ENCODE results near the gene HDAC9. TPM values are rescaled to one million over a fixed set of nuclear protein-coding genes. Genes with fewer than 3 reads are reported as not detected.

The HDAC9 gene
- total RNA-seq, 2 donors from 2014 or later = 8.3 to 31.9 TPM

DNA sequence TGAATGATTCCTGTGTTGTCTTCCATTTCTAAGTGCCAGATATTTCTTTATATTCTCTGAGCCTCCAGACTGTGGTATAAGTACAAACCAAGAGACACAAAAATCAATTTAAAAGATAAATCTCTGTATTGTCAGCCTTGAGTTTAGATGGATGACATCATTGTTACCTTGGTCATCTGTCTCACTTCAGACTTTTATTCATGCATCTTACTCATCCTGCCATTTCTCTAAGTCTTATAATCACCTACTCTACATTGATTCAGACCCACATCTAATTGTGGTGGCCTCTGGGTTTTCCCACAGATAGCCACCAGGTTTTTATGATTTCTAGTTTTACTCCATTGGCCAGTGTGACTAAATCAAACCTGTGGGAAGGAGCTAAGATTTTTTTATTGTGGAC, 26.8 kb upstream of the HDAC9 start:
- Histone ChIP-seq H3K36me3 (no peaks in the 10 kb centered on the region), H3K9me3 (no peaks in the 10 kb centered on the region), H3K27me3 (replicated peaks; ENCODE audit: insufficient read depth) (no peaks in the 10 kb centered on the region), H3K27ac (no peak overlapping the region), H3K4me3 (no peak overlapping the region), H3K4me1 (replicated peaks) (no peaks in the 10 kb centered on the region)
- TF ChIP-seq POLR2AphosphoS5 (IDR thresholded peaks at IDR 0.05) = no peak
- TF ChIP-seq, protein P1, sequence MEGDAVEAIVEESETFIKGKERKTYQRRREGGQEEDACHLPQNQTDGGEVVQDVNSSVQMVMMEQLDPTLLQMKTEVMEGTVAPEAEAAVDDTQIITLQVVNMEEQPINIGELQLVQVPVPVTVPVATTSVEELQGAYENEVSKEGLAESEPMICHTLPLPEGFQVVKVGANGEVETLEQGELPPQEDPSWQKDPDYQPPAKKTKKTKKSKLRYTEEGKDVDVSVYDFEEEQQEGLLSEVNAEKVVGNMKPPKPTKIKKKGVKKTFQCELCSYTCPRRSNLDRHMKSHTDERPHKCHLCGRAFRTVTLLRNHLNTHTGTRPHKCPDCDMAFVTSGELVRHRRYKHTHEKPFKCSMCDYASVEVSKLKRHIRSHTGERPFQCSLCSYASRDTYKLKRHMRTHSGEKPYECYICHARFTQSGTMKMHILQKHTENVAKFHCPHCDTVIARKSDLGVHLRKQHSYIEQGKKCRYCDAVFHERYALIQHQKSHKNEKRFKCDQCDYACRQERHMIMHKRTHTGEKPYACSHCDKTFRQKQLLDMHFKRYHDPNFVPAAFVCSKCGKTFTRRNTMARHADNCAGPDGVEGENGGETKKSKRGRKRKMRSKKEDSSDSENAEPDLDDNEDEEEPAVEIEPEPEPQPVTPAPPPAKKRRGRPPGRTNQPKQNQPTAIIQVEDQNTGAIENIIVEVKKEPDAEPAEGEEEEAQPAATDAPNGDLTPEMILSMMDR (IDR thresholded peaks at IDR 0.05) = no peak
- no peak for TF ChIP-seq POLR2A (IDR thresholded peaks at IDR 0.05)
- intact Hi-C loops (cut with DNase I) = no loop called here
- no peak for DNase-seq (ENCODE audit: low spot score)

DNA sequence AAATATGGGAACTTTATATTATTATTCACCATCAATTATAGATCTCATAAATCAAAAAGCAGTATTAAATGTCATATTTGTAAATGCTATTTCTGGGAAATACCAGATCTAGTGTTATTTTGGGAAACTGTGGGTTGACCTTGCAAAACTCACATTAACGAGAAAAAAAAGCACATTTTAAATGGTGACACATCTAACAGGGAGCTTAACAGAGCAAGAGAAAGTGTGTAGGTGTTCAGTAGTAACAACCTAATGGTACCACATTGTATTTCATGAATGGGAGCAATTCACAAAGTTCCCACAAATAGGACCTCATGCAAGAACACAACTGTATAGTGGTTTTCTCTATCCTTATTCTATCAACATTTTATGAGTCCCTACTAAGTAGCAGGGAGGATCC, 26.2 kb upstream of the HDAC9 start:
- Histone ChIP-seq H3K4me3 (no peak overlapping the region), H3K9me3 (no peaks in the 10 kb centered on the region), H3K27ac (no peak overlapping the region), H3K4me1 (replicated peaks) (no peaks in the 10 kb centered on the region), H3K27me3 (replicated peaks; ENCODE audit: insufficient read depth) (no peaks in the 10 kb centered on the region), H3K36me3 (no peaks in the 10 kb centered on the region)
- WGBS = 61% methylated on average over 1 of the region's 1 CpG
- TF ChIP-seq POLR2AphosphoS5 (IDR thresholded peaks at IDR 0.05) = no peak
- TF ChIP-seq POLR2A (IDR thresholded peaks at IDR 0.05) = no peak
- TF ChIP-seq, protein P1 (IDR thresholded peaks at IDR 0.05) = no peak
- no peak for DNase-seq (ENCODE audit: low spot score)
- intact Hi-C loops (cut with DNase I) = no loop called here

DNA sequence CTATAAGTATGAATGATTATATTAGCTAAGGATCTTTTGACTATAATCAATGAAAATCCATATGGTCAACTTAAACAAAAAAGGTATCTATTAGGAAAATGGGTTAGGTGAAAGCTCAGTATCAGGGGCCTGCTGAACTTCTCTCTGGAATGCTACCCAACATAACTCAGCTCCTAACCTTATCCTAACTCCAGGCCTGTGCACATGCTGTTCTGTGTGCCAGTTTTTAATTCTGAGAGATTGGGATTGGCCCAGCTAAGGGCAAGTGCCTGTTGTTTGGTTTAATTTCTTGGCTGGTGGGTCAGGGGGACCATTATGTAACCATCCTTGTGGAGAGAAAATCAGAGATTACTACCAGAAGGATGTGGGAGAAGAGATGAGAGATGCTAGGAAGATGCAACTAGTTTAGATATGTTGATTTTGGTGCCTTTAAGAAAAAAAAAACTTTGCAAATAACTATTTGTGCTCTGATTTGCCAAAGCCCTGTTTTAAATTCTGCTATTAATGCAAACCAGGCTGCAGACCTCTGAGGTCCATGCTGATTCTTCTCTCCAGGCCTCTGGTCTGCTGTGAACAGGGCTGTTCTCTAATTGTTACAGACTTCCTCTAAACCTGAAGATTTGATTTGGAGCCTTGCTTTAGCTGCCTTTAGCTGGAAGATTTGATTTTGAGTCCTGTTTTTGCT, 23.9 kb upstream of the HDAC9 start:
- Histone ChIP-seq H3K27ac (no peak overlapping the region), H3K4me1 (replicated peaks) (no peaks in the 10 kb centered on the region), H3K36me3 (no peaks in the 10 kb centered on the region), H3K4me3 (no peak overlapping the region), H3K9me3 (no peaks in the 10 kb centered on the region), H3K27me3 (replicated peaks; ENCODE audit: insufficient read depth) (no peaks in the 10 kb centered on the region)
- intact Hi-C loops (cut with DNase I) = no loop called here
- no peak for DNase-seq (ENCODE audit: low spot score)
- TF ChIP-seq, protein P1 (IDR thresholded peaks at IDR 0.05) = no peak
- no peak for TF ChIP-seq POLR2A (IDR thresholded peaks at IDR 0.05)
- TF ChIP-seq POLR2AphosphoS5 (IDR thresholded peaks at IDR 0.05) = no peak

DNA sequence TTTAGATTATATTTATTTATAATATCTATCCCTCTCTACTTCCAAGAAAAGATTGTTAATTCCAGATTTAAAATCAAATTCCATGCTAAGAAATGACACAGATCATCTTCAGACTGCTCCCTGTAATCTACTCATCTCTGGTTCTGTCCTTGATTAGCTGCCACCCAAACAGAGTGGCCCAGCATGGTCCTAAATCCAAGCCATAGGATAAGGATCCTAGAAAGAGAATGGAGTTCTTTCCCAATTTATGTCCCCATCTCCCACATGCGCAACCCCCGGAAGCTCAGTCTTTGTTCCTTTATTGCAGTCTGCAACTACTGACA, 23.4 kb upstream of the HDAC9 start:
- no peaks in the 10 kb centered on the region for H3K27me3 ChIP-seq (replicated peaks; ENCODE audit: insufficient read depth)

DNA sequence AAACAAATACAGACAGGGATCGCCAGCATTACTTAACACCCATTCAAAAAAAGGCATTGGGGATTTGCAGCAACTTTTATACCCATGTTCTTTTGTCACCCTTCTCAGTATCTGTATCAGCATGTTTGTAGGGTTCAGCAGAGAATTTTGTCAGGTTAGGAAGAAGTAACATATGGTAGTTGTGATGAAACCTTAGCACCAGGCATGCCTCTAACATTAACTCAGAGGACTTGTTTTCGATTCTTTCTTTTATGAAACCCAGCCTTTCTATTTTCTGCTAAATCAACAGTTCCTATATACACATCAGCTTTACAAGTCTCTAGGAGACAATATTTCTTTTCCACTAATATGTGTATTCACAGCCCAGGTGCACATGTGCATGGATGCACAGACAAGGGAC, 22.4 kb upstream of the HDAC9 start:
- no peaks in the 10 kb centered on the region for H3K9me3 ChIP-seq
- intact Hi-C loops (cut with DNase I) = no loop called here
- H3K4me3 ChIP-seq = no peak overlapping the region
- H3K36me3 ChIP-seq = no peaks in the 10 kb centered on the region
- H3K4me1 ChIP-seq (replicated peaks) = no peaks in the 10 kb centered on the region
- H3K27me3 ChIP-seq (replicated peaks; ENCODE audit: insufficient read depth) = no peaks in the 10 kb centered on the region
- TF ChIP-seq, protein P1 (IDR thresholded peaks at IDR 0.05) = no peak
- no peak for TF ChIP-seq POLR2A (IDR thresholded peaks at IDR 0.05)
- TF ChIP-seq POLR2AphosphoS5 (IDR thresholded peaks at IDR 0.05) = no peak
- no peak overlapping the region for H3K27ac ChIP-seq
- WGBS = 78% methylated on average over 2 of the region's 2 CpGs
- no peak for DNase-seq (ENCODE audit: low spot score)

More for the DNA sequence above, 23.4 kb upstream of the HDAC9 start:
- 98% methylated on average over 2 of the region's 2 CpGs for WGBS
- TF ChIP-seq POLR2AphosphoS5 (IDR thresholded peaks at IDR 0.05) = no peak
- TF ChIP-seq, protein P1 (IDR thresholded peaks at IDR 0.05) = no peak
- TF ChIP-seq POLR2A (IDR thresholded peaks at IDR 0.05) = no peak
- no peak overlapping the region for H3K27ac ChIP-seq
- H3K36me3 ChIP-seq = no peaks in the 10 kb centered on the region
- H3K4me3 ChIP-seq = no peak overlapping the region
- DNase-seq (ENCODE audit: low spot score) = no peak
- H3K4me1 ChIP-seq (replicated peaks) = no peaks in the 10 kb centered on the region
- H3K9me3 ChIP-seq = no peaks in the 10 kb centered on the region
- intact Hi-C loops (cut with DNase I) = no loop called here

Measured in prostate gland (tissue), 2 donors.